IMR-90 (cell line): Measurements from ENCODE around the gene ZNF37A. TPM values are rescaled to one million over a fixed set of nuclear protein-coding genes. Genes with fewer than 3 reads are reported as not detected.

Experiments
- ATAC-seq: fragments of 200-7000 bp; cut with Tn5 transposase; 2 replicates; pipeline ENCODE4 v1.9.1; 2020; ENCODE audit warnings: low read depth, mild to moderate bottlenecking, moderate library complexity
- BruUV-seq: library from RNA; stranded (reverse); fragments of 400-500 nt; replicated peaks from 2 replicates; lab custom pipeline; 2021; lab: Mats Ljungman, UMichigan
- CTCF ChIA-PET: fragments of 300-600 bp; formaldehyde crosslinking; extraction: SDS; loops from one replicate; lab custom pipeline; 2021; ENCODE audit warnings: antibody characterized with exemption; lab: Yijun Ruan, JAX
- POLR2A ChIA-PET: fragments of 300-600 bp; sonication (Branson Sonifier 250); formaldehyde crosslinking; loops from one replicate; lab custom pipeline; 2022; ENCODE audit warnings: antibody characterized with exemption; ENCODE audit not compliant: unreplicated experiment; lab: Charles Lee
- DNase-seq: peaks from one replicate; pipeline ENCODE4 v3.0.0; 2013
- H2AFZ ChIP-seq: replicated peaks from 2 replicates; pipeline ENCODE3; 2013; ENCODE audit warnings: low read length, mild to moderate bottlenecking; ENCODE audit not compliant: poor library complexity
- H2AK5ac ChIP-seq: 2 replicates; pipeline ENCODE4 v1.6.1; 2013; ENCODE audit warnings: low read depth, low read length, inconsistent platforms
- H2AK9ac ChIP-seq: replicated peaks from 2 replicates; pipeline ENCODE3; 2013; ENCODE audit warnings: mild to moderate bottlenecking, low read depth, low read length, moderate library complexity; ENCODE audit not compliant: poor library complexity
- H2BK120ac ChIP-seq: 2 replicates; pipeline ENCODE4 v1.6.1; 2013; ENCODE audit warnings: low read depth, low read length, inconsistent platforms
- H2BK15ac ChIP-seq: 3 replicates; pipeline ENCODE4 v1.6.1; 2013; ENCODE audit warnings: low read depth, low read length, inconsistent platforms
- H2BK20ac ChIP-seq: 2 replicates; pipeline ENCODE4 v1.6.1; 2013; ENCODE audit warnings: low read depth, mild to moderate bottlenecking, inconsistent platforms, low read length, moderate library complexity
- H2BK5ac ChIP-seq: 2 replicates; pipeline ENCODE4 v1.6.1; 2013; ENCODE audit warnings: mild to moderate bottlenecking, low read depth, low read length, inconsistent platforms; ENCODE audit not compliant: poor library complexity, severe bottlenecking
- H3K14ac ChIP-seq: replicated peaks from 2 replicates; pipeline ENCODE4 v1.6.1; 2013; ENCODE audit warnings: low read depth, low read length, inconsistent platforms
- H3K18ac ChIP-seq: 2 replicates; pipeline ENCODE4 v1.6.1; 2013; ENCODE audit warnings: low read depth, low read length, control low read depth
- H3K23ac ChIP-seq: 2 replicates; pipeline ENCODE4 v1.6.1; 2013; ENCODE audit warnings: low read depth, low read length, inconsistent platforms
- H3K27ac ChIP-seq: 2 replicates; pipeline ENCODE4 v1.5.1; 2013; ENCODE audit warnings: mild to moderate bottlenecking, control low read depth, low read length; ENCODE audit not compliant: insufficient read depth
- H3K27me3 ChIP-seq: 2 replicates; pipeline ENCODE4 v1.6.1; 2013; ENCODE audit warnings: low read length; ENCODE audit not compliant: control insufficient read depth, insufficient read depth
- H3K36me3 ChIP-seq: 2 replicates; pipeline ENCODE4 v1.6.1; 2013; ENCODE audit warnings: low read length, mixed read lengths; ENCODE audit not compliant: control insufficient read depth, insufficient read depth
- H3K4ac ChIP-seq: 2 replicates; pipeline ENCODE4 v1.6.1; 2013; ENCODE audit warnings: low read depth, low read length, inconsistent platforms
- H3K4me1 ChIP-seq: 2 replicates; pipeline ENCODE4 v1.6.1; 2013; ENCODE audit warnings: low read length, mixed read lengths; ENCODE audit not compliant: control insufficient read depth, insufficient read depth
- H3K4me2 ChIP-seq: 2 replicates; pipeline ENCODE4 v1.6.1; 2013; ENCODE audit warnings: low read depth, mild to moderate bottlenecking, control low read depth, low read length, moderate library complexity
- H3K4me3 ChIP-seq: 2 replicates; pipeline ENCODE4 v1.5.1; 2013; ENCODE audit warnings: low read depth, mild to moderate bottlenecking, control low read depth, low read length, moderate library complexity; ENCODE audit not compliant: insufficient read depth
- H3K56ac ChIP-seq: 2 replicates; pipeline ENCODE4 v1.6.1; 2013; ENCODE audit warnings: low read length, inconsistent platforms; ENCODE audit not compliant: insufficient read depth; ENCODE audit errors: extremely low read depth
- H3K79me1 ChIP-seq, 2 experiments: 2 replicates each; pipeline ENCODE4 v1.6.1; 2013; ENCODE audit warnings: low read length in 2 of 2, inconsistent platforms in 1 of 2, low read depth in 1 of 2
- H3K9ac ChIP-seq: 2 replicates; pipeline ENCODE4 v1.6.1; 2013; ENCODE audit warnings: low read depth, low read length, control low read depth
- H3K9me1 ChIP-seq: 2 replicates; pipeline ENCODE4 v1.6.1; 2013; ENCODE audit warnings: low read length, inconsistent platforms; ENCODE audit not compliant: insufficient read depth
- H3K9me3 ChIP-seq: 2 replicates; pipeline ENCODE4 v1.6.1; 2013; ENCODE audit warnings: low read length; ENCODE audit not compliant: control insufficient read depth, insufficient read depth
- H4K20me1 ChIP-seq: 2 replicates; pipeline ENCODE4 v1.6.1; 2013; ENCODE audit warnings: low read length, inconsistent platforms; ENCODE audit not compliant: insufficient read depth
- H4K5ac ChIP-seq: 2 replicates; pipeline ENCODE4 v1.6.1; 2013; ENCODE audit warnings: mild to moderate bottlenecking, low read depth, low read length, control low read depth
- H4K8ac ChIP-seq, 2 experiments: 2 replicates each; pipeline ENCODE4 v1.6.1; 2013; ENCODE audit warnings: low read depth in 2 of 2, low read length in 2 of 2, control low read depth in 1 of 2, inconsistent platforms in 1 of 2
- H4K91ac ChIP-seq: 2 replicates; pipeline ENCODE4 v1.6.1; 2013; ENCODE audit warnings: low read depth, low read length, inconsistent platforms; ENCODE audit not compliant: insufficient read depth
- CEBPB ChIP-seq: IDR thresholded peaks from 2 replicates; pipeline ENCODE4 v1.6.1; 2012; ENCODE audit warnings: low read depth, low read length, improper control_type of control experiment
- CHD1 ChIP-seq: IDR thresholded peaks from 2 replicates; pipeline ENCODE4 v1.6.1; 2012; ENCODE audit warnings: low read depth, low read length, improper control_type of control experiment
- MAZ ChIP-seq: IDR thresholded peaks from 2 replicates; pipeline ENCODE4 v1.6.1; 2012; ENCODE audit warnings: low read depth, mild to moderate bottlenecking, low read length, improper control_type of control experiment, moderate library complexity, borderline replicate concordance
- WGBS, 2 experiments: methylation state at CpG; one replicate each; pipeline versions ENCODE4 v1.1.5 to v1.1.7; 2013; ENCODE audit warnings: missing lambda C conversion rate in 2 of 2; ENCODE audit not compliant: insufficient read length in 1 of 2; ENCODE audit errors: extremely low coverage in 2 of 2; 5-methylcytosine and 5-hydroxymethylcytosine counted together
- dilution Hi-C: fragments of 300-500 bp; cut with HindIII; formaldehyde crosslinking; loops from one replicate; pipeline ENCODE4 v1.14.3; 2018; ENCODE audit warnings: low sequenced_read_pairs; ENCODE audit not compliant: unreplicated experiment
- in situ Hi-C: fragments of 300-500 bp; cut with MboI; formaldehyde crosslinking; loops from 3 replicates; pipeline ENCODE4 v1.14.3; 2019; ENCODE audit warnings: low sequenced_read_pairs, inconsistent platforms, mixed read lengths
- intact Hi-C: fragments of 100-400 bp; cut with micrococcal nuclease; formaldehyde crosslinking; loops from 2 replicates; pipeline ENCODE4 v1.10.0; 2022
- polyA plus RNA-seq, 3 experiments: library from polyadenylated mRNA; depleted of rRNA; stranded (reverse); fragments of >200 nt; gene quantifications; 2 replicates each; pipeline ENCODE4 v1.2.3, GENCODE V29; 2012; ENCODE audit warnings: low replicate concordance in 1 of 3
- total RNA-seq: library from RNA; depleted of rRNA; stranded (reverse); fragments of >200 nt; gene quantifications from 2 replicates; pipeline ENCODE4 v1.2.3, GENCODE V29; 2012

Gene ZNF37A
- total and polyA plus RNA-seq, 2 of the 4 experiments (the other 2 are of a cell fraction) = 5.5 to 8.6 TPM

GRCh38 chr10:38094927-38095574 lies 914 bp downstream of the ZNF37A start:
- Histone ChIP-seq H4K8ac (peak overlapping the region; percentile 51 to 85; a peak in 3 of 4 replicates), H3K79me1 (peaks cover 11 to 17% of the 10 kb centered on the region in 2 experiments; a peak in 3 of 4 replicates), H3K27ac (peak overlapping the region; percentile 83), H2BK120ac (no peak overlapping the region), H3K9me3 (no peaks in the 10 kb centered on the region), H3K36me3 (peaks cover 9% of the 10 kb centered on the region), H2BK5ac (peak overlapping the region; percentile 67), H2AK9ac (peak overlapping the region; percentile 89), H2BK20ac (no peak overlapping the region), H3K23ac (peak overlapping the region; percentile 7; the same call in 1 of the 2 replicates), H3K9me1 (0 out of 2 replicates have a peak, but pooled peaks cover 5% of the 10 kb centered on the region), H2AFZ (peak overlapping the region; percentile 99), H3K4me2 (peak overlapping the region; percentile 78), H3K4ac (peak overlapping the region; percentile 84), H3K27me3 (no peaks in the 10 kb centered on the region), H3K14ac (peak overlapping the region; percentile 60; the same call in 1 of the 2 replicates), H2AK5ac (peak overlapping the region; percentile 68), H4K91ac (no peak overlapping the region), H2BK15ac (no peak overlapping the region), H3K9ac (peak overlapping the region; percentile 76), H4K5ac (peak overlapping the region; percentile 47), H3K4me3 (peak overlapping the region; percentile 71), H3K4me1 (no peaks in the 10 kb centered on the region; the same call in 1 of the 2 replicates), H3K18ac (peak overlapping the region; percentile 36; the same call in 1 of the 2 replicates), H4K20me1 (no peaks in the 10 kb centered on the region), H3K56ac (peak overlapping the region; percentile 47)
- DNase-seq (no peak), ATAC-seq (no peak)
- in situ Hi-C loops (no loop called here), intact Hi-C loops (loop anchor here (1.0 to 2.0 kb wide), 2 partner anchors 85 to 118 kb away; partner anchors contain the start of genes ZNF25 and ZNF33A), dilution Hi-C loops (no loop called here)
- no peak for TF ChIP-seq CHD1
- TF ChIP-seq CEBPB = no peak
- TF ChIP-seq MAZ = no peak
- POLR2A ChIA-PET = no interaction called here
- WGBS, 2 experiments = 17% methylated on average over 9 of the region's 21 CpGs; no CpG with 5 or more reads in 1 of the 2 experiments
- no TSS peak for BruUV-seq
- CTCF ChIA-PET = interaction anchor here (1.8 kb wide), 1 partner anchor 118 kb away, joined by 4 read pairs; no protein-coding TSS in a partner anchor
